LNCaP clone FGC (cell line): Measurements from ENCODE around the gene ACO2.

ENCODE experiments used
- DNase-seq: peaks from one replicate; pipeline ENCODE4 v3.0.0-alpha.2; 2011; ENCODE audit warnings: low read depth
- H3K4me3 ChIP-seq: 2 replicates; pipeline ENCODE4 v1.5.1; 2011; ENCODE audit warnings: mild to moderate bottlenecking, low read depth, low read length, control low read depth
- TF ChIP-seq, protein P1 (sequence below): IDR thresholded peaks from 2 replicates; pipeline ENCODE4 v1.5.1; 2012; ENCODE audit warnings: mild to moderate bottlenecking; ENCODE audit not compliant: control insufficient read depth, insufficient read depth; ENCODE audit errors: extremely low read depth

Gene ACO2

DNA sequence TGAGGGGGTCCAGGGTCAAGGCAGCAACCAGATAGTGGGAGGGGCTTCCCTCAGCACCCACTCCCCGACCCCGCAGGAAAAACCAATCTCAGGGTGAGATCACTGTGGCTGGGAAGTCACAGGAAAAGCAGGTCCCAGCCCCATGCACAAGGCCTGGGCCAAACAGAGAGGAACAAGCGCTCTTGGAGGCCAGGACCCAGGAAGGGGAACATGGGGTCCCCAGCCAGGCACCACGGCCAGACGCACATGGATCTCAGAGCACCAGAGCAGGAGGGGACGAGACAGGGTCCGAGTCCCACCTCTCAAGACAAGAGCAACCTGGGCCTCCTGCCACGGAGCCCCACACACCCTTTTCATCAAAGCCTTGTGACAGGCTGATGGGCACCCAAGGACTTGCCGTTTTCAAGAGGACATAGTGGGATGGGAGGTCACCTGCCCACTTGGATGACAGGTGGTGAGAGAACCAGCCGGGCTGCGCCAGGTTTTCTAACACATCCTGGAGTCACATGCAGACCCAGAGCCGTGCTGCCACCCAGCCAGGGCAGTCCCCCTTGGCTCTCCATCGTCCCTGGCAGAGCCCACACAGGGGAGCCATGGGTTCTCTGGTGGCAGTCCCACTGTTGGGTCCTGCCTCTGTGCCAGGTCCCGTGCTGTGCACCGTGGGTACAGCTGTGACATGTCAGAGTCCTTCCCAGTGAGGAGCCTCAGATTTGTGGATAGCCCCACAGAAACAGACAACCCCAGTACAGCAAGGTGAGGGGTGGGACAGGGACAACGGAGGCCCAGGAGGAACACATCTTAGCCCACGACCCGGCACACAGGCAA, 62.2 kb downstream of the ACO2 start:
- TF ChIP-seq, protein P1, sequence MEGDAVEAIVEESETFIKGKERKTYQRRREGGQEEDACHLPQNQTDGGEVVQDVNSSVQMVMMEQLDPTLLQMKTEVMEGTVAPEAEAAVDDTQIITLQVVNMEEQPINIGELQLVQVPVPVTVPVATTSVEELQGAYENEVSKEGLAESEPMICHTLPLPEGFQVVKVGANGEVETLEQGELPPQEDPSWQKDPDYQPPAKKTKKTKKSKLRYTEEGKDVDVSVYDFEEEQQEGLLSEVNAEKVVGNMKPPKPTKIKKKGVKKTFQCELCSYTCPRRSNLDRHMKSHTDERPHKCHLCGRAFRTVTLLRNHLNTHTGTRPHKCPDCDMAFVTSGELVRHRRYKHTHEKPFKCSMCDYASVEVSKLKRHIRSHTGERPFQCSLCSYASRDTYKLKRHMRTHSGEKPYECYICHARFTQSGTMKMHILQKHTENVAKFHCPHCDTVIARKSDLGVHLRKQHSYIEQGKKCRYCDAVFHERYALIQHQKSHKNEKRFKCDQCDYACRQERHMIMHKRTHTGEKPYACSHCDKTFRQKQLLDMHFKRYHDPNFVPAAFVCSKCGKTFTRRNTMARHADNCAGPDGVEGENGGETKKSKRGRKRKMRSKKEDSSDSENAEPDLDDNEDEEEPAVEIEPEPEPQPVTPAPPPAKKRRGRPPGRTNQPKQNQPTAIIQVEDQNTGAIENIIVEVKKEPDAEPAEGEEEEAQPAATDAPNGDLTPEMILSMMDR: no peak
- H3K4me3 ChIP-seq: no peak overlapping the region
- DNase-seq: no peak

DNA sequence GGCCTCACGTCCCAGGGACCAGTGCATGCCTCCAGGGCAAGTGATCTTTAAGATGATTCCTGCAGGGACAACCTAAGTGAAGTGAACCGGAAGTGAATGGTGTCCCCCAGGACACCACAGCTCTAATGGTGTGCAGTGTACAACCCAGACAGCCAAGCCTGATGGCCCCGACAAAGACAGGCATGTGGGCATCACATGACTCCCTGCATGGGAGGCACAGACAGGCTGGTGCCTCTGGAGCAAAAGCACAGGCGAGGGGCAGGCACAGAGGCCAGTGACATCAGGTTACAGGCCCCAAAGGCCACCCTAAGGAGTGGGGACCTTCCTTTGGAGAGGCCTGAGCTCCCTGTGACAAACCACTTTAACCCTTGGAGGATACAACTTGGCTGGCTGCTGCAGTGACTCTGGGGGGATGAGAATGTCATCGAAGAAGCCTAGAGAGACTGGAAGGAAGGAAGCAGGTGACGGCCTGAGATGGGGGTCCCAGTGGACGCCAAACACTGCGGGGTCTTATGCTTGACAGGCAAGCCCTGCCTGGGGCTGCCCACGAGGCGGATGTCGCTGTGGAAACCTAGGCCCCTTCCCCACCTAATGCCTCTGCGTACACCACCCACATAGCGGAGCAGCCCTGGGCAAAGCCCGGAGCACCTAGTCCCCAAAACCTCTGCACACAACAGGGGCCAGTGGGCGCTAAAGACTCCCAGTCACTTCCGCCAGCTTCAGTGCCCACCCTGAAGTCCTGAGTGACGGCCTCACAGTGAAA, 63.0 kb downstream of the ACO2 start:
- no peak for DNase-seq
- no peak overlapping the region for H3K4me3 ChIP-seq
- TF ChIP-seq, protein P1: no peak

DNA sequence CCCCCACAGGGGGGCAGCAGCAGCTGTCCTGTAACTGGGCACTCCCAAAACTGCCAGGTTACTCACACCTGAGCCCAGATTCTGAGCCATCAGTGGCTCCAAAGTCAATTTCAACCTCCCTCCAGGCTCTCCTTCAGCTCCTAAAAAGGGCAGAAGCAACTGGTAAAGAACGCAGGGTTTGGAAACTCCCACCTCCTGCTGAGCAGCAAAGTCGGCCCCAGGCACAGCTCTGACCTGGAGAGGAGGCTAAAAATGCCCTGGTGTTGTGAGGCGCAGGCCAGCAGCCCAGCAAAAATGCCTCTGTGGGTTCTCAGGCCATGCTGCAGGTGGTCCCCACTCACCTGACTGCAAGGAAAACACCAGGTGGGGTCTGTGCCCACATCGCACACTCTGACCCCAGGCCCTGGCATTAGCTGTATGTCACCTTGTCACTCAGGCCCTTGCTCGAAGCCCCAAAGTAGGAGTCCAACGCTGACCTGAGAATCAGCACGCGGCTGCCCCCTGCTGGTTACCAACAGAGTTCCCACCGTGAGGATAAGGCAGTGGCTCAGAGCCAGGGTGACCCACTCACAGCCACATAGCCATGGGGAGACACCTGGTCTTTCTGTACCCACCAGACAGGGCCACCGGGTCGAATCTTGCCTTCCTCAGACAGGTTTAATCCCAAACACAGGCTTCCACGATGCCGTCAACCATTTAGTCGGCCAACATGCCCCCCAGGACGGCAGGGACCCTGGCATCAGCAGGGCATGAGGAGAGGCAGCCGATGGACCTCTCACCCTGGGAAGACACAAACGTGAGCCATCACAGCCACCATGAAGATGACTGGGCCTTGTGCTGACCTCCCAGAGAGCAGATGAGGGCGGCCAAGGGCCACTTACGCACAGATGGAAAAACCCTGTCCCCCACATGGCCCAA, 64.2 kb downstream of the ACO2 start:
- no peak overlapping the region for H3K4me3 ChIP-seq
- TF ChIP-seq, protein P1: peak; percentile 67
- no peak for DNase-seq

DNA sequence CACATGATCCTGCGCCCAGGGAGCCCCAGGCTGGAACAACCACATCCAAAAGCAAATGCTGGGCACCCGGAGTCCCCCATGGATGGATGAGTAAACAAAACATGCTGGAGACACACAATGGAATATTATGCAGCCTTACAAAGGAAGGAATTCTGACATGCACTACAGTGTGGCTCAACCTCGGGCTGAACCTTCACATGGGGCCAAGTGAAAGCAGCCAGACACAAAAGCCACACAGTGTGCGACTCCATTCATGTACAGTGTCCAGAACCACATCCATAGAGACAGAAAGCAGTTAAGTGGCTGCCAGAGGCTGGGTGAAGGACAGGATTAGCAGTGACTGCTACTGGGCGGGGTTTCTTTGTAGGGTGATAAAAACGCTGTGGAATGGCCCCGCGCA, 65.3 kb downstream of the ACO2 start:
- no peak overlapping the region for H3K4me3 ChIP-seq
- TF ChIP-seq, protein P1: no peak
- no peak for DNase-seq

DNA sequence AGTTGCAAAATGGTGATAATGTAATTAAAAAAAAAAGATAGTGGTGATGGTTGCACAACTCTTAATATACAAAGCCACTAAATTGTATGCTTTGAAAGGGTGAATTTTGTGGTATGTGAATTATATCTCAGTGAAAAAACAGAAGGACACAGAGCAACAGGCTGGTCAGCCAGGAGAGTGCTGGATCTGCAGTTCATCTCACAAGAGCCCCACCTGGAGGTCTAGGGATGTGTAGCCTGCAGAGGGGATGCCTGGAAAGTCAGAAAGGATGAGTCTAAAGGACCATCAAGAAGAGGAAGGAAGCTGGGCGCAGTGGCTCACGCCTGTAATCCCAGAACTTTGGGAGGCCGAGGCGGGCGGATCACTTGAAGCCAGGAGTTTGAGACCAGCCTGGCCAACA, 66.3 kb downstream of the ACO2 start:
- no peak for DNase-seq
- no peak overlapping the region for H3K4me3 ChIP-seq
- TF ChIP-seq, protein P1: no peak

DNA sequence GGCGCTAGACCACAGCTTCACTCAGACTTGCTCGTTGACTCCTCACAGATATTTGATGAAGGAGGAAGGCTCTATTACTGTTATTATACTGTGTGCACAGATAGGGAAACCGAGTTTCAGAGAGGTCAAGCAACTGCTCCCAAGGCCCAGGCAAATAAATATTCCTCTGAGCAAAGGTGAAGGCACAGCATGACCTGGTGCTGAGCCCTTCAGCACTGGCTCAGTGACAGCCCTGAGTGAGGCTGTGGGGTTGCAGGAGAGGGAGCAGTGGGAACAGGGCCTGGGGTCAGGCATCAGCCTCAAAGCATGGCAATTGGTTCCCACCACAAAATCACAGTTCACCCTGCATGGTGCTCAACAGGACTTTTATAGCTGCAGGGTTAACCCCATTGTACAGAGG, 68.3 kb downstream of the ACO2 start:
- no peak for DNase-seq
- TF ChIP-seq, protein P1: no peak

More for the DNA sequence above, 68.3 kb downstream of the ACO2 start:
- no peak overlapping the region for H3K4me3 ChIP-seq
